Liver (tissue), 9 donors: ENCODE measurements around the gene NCF1. TPM values are rescaled to one million over a fixed set of nuclear protein-coding genes. Genes with fewer than 3 reads are reported as not detected.
A peak's percentile ranks its signal among the peaks of the same experiment; 100 is the strongest.
"Not testable (repeated sequence)": the region's sequence is repeated elsewhere in the genome, so short reads cannot be mapped to it uniquely, and the experiment has no call there.

Source experiments
- DNase-seq: peaks from one replicate; pipeline ENCODE4 v3.0.0-alpha.2; 2017; ENCODE audit warnings: low spot score
- H3K27ac ChIP-seq, 2 donors: one replicate each; pipeline ENCODE4 v1.7.0; 2013; ENCODE audit warnings: inconsistent platforms in 2 of 2, low read length in 2 of 2, control low read depth in 1 of 2, low read depth in 1 of 2, mild to moderate bottlenecking in 1 of 2
- H3K27me3 ChIP-seq, 4 donors: one replicate each; pipeline versions ENCODE4 v1.6.1 to v1.7.0; 2013; ENCODE audit warnings: low read length in 3 of 4, inconsistent platforms in 1 of 4, mild to moderate bottlenecking in 1 of 4, moderate library complexity in 1 of 4; ENCODE audit not compliant: control insufficient read depth in 4 of 4, insufficient read depth in 4 of 4
- H3K36me3 ChIP-seq, 4 donors: one replicate each; pipeline versions ENCODE4 v1.6.1 to v1.7.0; 2013; ENCODE audit warnings: low read length in 3 of 4, mild to moderate bottlenecking in 3 of 4, low read depth in 1 of 4, moderate library complexity in 1 of 4; ENCODE audit not compliant: control insufficient read depth in 4 of 4, insufficient read depth in 3 of 4
- H3K4me1 ChIP-seq, 4 donors: one replicate each; pipeline versions ENCODE4 v1.6.1 to v1.7.0; 2013; ENCODE audit warnings: low read length in 3 of 4, mild to moderate bottlenecking in 3 of 4, moderate library complexity in 1 of 4; ENCODE audit not compliant: control insufficient read depth in 4 of 4, insufficient read depth in 4 of 4
- H3K4me3 ChIP-seq, 3 donors: one replicate each; pipeline versions ENCODE4 v1.6.1 to v1.7.0; 2013; ENCODE audit warnings: low read length in 3 of 3, control low read depth in 1 of 3, low read depth in 1 of 3, mild to moderate bottlenecking in 1 of 3
- H3K9ac ChIP-seq, 2 donors: one replicate each; pipeline ENCODE4 v1.7.0; 2013; ENCODE audit warnings: low read length in 2 of 2, mild to moderate bottlenecking in 2 of 2, moderate library complexity in 2 of 2, control low read depth in 1 of 2, low read depth in 1 of 2
- H3K9me3 ChIP-seq, 4 donors: one replicate each; pipeline versions ENCODE4 v1.6.1 to v1.7.0; 2013; ENCODE audit warnings: low read length in 3 of 4; ENCODE audit not compliant: control insufficient read depth in 4 of 4
- WGBS: extraction: QIAGEN DNeasy Blood & Tissue Kit; methylation state at CpG from one replicate; pipeline ENCODE4 v1.1.7; 2013; 5-methylcytosine and 5-hydroxymethylcytosine counted together
- polyA plus RNA-seq, 2 donors: library from polyadenylated mRNA; stranded (reverse) in 1 of 2; unstranded in 1 of 2; fragments of 200-250 nt in 1 of 2; fragments of >200 nt in 1 of 2; fragmentation: Nextera tagmentation in 1 of 2; extraction: Ambion mirVana in 1 of 2; gene quantifications; one replicate each; pipeline versions ENCODE4 v1.2.1 to v1.2.3, GENCODE V29; 2013 to 2015
- total RNA-seq, 2 donors: library from RNA; depleted of rRNA; stranded (reverse); fragments of >200 nt; gene quantifications; one replicate each; pipeline ENCODE4 v1.2.3, GENCODE V29; 2014
- donor health status: healthy.
- donor health status: healthy.
- donor health status: healthy.
- donor health status: healthy.
- donor health status: healthy.

The NCF1 gene
- total and polyA plus RNA-seq, 4 donors: 2.0 to 3.0 (median 2.2) TPM

DNA sequence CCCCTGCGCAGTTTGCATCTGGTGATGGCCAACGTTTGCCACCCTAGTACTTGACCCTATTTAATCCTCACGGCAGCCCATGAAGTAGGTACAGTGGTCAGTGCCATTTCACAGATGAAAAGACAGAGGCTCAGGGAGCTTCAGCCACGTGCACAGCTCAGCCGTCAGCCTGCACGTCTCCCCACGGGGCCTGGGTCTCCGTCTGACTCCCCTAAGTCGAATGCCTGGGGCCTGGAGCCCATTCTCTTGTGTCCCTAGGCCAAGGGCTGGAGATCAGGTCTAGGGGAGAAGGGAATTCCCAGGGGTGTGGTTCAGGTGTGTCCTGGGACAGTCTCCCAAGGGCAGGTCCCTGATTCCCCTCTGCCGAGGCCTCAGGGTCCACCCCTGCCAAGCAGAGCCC lies 6.8 kb upstream of the NCF1 start:
- peak; percentile 0 for DNase-seq

DNA sequence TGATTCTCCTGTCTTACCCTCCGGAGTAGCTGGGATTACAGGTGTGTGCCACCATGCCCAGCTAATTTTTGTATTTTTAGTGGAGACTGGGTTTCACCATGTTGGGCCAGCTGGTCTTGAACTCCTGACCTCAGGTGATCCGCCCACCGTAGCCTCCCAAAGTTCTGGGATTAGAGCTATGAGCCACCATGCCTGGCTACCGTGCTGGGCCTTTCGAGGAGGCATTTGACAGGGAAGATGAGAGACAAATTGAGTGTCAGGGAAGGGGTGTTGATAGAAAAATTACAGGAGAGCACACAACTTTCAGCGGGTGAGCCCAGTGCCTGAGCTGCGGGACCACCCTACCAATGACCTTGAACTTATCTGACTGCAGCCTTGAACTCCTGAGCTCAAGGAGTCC lies 3.7 kb upstream of the NCF1 start:
- not testable (repeated sequence) for H3K27ac ChIP-seq, DNase-seq
- 90% methylated on average over 4 of the region's 7 CpGs for WGBS

More for the DNA sequence above, 6.8 kb upstream of the NCF1 start:
- H3K27ac ChIP-seq, H3K4me1 ChIP-seq, H3K27me3 ChIP-seq, H3K36me3 ChIP-seq, H3K9me3 ChIP-seq, H3K9ac ChIP-seq, H3K4me3 ChIP-seq: not testable (repeated sequence)
- WGBS: 84% methylated on average over 8 of the region's 10 CpGs

DNA sequence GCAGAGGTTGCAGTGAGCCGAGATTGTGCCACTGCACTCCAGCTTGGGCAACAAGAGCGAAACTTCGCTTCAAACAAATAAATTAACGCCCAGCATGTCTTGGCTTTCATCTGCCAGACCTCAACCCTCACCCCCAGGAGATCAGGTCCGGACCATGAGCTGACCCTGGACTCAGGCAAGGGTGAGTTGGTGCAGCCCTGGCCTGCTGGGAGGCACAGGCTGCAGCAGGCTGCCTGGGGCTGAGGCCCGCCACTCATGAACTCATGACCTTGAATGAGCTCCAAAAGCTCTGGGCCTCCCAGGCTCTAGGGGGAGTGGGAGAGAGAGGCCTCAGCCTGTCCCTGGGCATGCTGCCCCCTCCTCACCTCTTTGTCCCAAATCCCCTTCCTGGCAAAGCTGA lies 1.7 kb upstream of the NCF1 start:
- not testable (repeated sequence) for H3K4me3 ChIP-seq, H3K36me3 ChIP-seq, H3K27me3 ChIP-seq, H3K9me3 ChIP-seq, H3K27ac ChIP-seq, H3K4me1 ChIP-seq, H3K9ac ChIP-seq
- DNase-seq: peak; percentile 5
- 94% methylated on average over 6 of the region's 6 CpGs for WGBS

More for the DNA sequence above, 3.7 kb upstream of the NCF1 start:
- H3K9me3 ChIP-seq, H3K4me1 ChIP-seq, H3K27me3 ChIP-seq, H3K4me3 ChIP-seq, H3K36me3 ChIP-seq, H3K9ac ChIP-seq: not testable (repeated sequence)

DNA sequence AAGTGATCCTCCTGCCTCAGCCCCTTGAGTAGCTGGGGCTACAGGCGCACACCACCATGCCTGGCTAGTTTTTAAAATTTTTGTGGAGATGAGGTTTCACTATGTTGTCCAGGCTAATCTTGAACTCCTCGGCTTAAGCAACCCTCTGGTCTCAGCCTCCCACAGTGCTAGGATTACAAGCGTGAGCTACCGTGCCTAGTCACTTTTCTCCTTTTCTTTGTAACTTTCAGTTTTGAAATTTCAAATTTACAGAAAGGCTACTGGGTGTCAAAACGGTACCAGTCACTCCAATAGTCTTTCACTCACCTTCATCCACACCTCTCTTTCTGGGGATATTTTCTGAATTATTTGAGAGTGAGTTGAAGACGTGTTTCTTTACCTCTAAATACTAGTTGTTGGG lies 1.3 kb downstream of the NCF1 start:
- DNase-seq, H3K4me3 ChIP-seq, H3K27ac ChIP-seq, H3K36me3 ChIP-seq, H3K4me1 ChIP-seq, H3K9ac ChIP-seq, H3K9me3 ChIP-seq, H3K27me3 ChIP-seq: not testable (repeated sequence)
- WGBS: no CpG with 5 or more reads among the region's 6 CpGs

DNA sequence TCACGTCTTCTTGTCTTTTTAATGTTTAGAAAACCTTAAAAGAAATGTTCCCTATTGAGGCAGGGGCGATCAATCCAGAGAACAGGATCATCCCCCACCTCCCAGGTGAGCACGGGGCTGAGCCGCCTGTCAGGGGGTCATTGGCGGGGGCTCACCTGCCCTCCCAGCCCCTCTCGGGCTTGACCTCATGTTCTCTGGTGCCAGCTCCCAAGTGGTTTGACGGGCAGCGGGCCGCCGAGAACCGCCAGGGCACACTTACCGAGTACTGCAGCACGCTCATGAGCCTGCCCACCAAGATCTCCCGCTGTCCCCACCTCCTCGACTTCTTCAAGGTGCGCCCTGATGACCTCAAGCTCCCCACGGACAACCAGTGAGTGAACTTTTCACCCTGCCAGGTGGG lies 5.2 kb downstream of the NCF1 start:
- DNase-seq, H3K9me3 ChIP-seq, H3K36me3 ChIP-seq, H3K27me3 ChIP-seq, H3K4me1 ChIP-seq, H3K4me3 ChIP-seq, H3K27ac ChIP-seq, H3K9ac ChIP-seq: not testable (repeated sequence)
- 94% methylated on average over 13 of the region's 17 CpGs for WGBS

DNA sequence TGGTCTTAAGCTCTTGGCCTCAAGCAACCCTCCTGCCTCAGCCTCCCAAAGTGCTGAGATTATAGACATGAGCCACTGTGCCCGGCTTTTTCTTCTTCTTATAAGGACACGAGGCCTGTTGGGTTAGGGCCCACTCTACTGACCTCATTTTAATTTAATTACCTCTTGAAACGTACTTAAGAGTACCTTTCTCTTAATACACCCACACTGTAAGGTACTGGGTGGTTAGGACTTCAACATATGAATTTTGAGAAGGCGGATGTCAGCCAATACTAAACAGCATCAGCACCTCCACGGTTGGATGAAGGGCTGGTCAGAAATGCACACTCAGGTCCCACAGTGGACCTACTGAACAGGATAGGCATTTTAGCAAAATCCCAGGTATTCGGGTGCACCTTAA lies 7.9 kb downstream of the NCF1 start:
- H3K9me3 ChIP-seq, H3K36me3 ChIP-seq, H3K4me3 ChIP-seq, H3K27ac ChIP-seq, H3K9ac ChIP-seq, DNase-seq, H3K4me1 ChIP-seq, H3K27me3 ChIP-seq: not testable (repeated sequence)
- WGBS: 87% methylated on average over 3 of the region's 6 CpGs

DNA sequence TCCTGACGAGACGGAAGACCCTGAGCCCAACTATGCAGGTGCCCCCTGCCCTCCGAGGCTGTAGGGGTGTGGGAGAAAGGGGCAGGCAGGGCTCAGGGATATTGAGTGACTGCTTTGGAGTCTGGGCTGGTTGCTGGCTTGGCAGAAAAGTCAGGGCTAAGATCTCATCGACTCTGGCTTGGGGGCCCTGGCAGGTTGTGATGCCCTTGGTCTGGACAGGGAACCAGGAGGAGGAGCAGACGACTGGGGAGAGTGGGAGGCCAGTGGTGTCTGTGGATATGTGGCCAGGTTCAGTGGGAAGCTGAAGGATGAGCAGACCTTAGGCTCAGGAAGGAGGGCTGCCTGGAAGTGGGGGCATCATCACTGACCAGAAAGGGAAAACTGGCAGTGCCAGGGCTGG lies 9.8 kb downstream of the NCF1 start:
- H3K27me3 ChIP-seq, H3K9me3 ChIP-seq, H3K27ac ChIP-seq, H3K9ac ChIP-seq, H3K4me1 ChIP-seq, H3K36me3 ChIP-seq, H3K4me3 ChIP-seq: not testable (repeated sequence)
- peak; percentile 1 for DNase-seq
- WGBS: 85% methylated on average over 5 of the region's 5 CpGs
